Measurements from ENCODE around the gene GLI2. TPM values are rescaled to one million over a fixed set of nuclear protein-coding genes. Genes with fewer than 3 reads are reported as not detected.

Gene GLI2
- total RNA-seq, 1 donor from 2014 or later: 0.62 TPM

DNA sequence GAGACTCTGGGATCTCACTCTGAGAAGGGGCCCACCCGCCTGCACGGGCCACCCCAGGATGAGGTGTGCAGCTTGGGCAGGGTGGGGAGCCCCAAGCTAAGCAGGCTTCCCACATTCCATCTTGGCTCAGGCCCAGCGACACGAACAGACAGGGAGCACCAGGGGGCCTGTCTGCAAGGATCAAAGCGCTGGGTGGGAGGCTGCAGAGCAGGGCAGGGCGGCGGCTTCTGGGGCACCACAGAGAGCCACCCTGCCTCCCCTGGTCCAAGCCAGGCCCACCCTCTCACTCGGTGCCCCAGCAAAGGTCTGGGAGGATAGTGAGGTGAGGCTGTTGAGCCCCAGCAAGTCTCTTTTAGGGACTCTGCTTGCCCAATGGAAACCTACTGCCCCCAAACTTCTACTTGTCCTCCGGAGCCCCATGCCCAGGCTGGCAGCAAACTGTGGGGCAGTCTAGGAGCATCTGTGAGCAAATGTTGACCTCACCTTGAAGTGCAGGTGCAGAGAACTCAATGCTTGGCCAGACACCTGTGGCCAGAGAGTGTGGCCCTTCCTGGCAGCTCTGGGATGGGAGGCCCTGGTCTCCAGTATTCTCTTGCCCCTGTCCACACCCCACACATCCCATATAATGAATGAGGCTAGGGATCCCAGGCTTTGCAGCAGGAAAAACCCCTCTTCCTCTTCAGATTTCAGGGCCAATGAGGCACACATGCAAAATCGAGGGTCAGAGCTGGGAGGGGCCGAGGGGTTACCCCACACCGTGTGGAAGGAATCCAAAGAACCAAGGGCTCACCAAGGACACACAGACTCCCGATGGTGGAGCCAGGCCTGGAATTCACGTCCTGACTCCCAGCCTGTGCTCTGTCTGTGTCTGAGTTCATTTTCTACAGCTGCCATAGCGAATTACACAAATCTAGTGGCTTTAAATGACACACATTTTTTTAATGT is 18.8 kb upstream of the GLI2 start:
- intact Hi-C loops (cut with micrococcal nuclease): no loop called here
- DNase-seq (ENCODE audit: low spot score): no peak
- Mint-ChIP-seq H3K36me3 (ENCODE audit: low read depth) (no peaks in the 10 kb centered on the region), H3K4me3 (no peak overlapping the region), H3K27ac (no peak overlapping the region), H3K9me3 (no peaks in the 10 kb centered on the region), H3K27me3 (ENCODE audit: insufficient read depth) (peaks cover 5% of the 10 kb centered on the region), H3K4me1 (ENCODE audit: low read depth) (peaks cover 4% of the 10 kb centered on the region)

DNA sequence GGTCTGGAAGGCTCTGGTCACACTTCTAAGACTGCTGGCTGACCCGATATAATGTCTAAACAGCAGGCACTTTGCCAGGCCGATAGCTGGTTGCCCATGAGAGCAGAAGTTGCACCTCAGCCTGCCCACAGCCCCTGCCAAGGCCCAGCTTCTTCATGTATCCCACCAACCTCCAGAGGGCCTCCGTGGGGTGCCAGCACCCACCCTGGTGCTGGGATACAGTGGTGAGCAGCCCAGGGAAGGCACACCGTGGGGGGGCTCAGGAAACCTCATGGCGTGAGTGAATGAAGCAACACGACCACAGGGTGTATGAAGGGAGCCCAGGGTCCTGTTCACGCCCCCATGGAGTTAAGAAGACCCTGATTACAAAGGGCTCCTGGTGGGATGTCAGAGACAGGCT is 16.2 kb upstream of the GLI2 start:
- intact Hi-C loops (cut with micrococcal nuclease): no loop called here
- Mint-ChIP-seq H3K36me3 (ENCODE audit: low read depth) (no peaks in the 10 kb centered on the region), H3K4me3 (no peak overlapping the region), H3K27me3 (ENCODE audit: insufficient read depth) (peaks cover 1% of the 10 kb centered on the region), H3K4me1 (ENCODE audit: low read depth) (no peaks in the 10 kb centered on the region), H3K27ac (no peak overlapping the region), H3K9me3 (no peaks in the 10 kb centered on the region)
- no peak for DNase-seq (ENCODE audit: low spot score)

DNA sequence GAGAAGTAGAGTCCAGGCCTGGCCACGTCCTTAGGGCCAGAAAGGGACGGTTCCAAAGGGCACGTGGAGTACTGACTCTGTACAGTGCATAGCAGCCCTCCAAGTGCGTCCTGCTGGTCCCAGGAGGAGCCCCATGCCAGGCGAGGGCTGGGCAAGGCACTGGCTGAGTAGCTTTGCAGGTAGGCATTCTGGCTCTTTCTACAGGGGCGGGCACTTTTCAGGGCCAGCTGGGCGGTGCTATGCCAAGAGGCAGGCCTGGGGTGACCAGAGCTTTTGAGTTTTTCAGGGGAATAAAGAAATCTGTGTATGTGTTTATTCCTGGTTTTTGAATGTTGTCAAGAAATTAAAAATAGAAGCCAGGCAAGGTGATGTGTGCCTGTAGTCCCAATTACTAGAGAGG is 15.4 kb upstream of the GLI2 start:
- Mint-ChIP-seq H3K4me3 (no peak overlapping the region), H3K27me3 (ENCODE audit: insufficient read depth) (peaks cover 2% of the 10 kb centered on the region), H3K36me3 (ENCODE audit: low read depth) (no peaks in the 10 kb centered on the region), H3K4me1 (ENCODE audit: low read depth) (no peaks in the 10 kb centered on the region), H3K27ac (no peak overlapping the region), H3K9me3 (no peaks in the 10 kb centered on the region)
- no peak for DNase-seq (ENCODE audit: low spot score)
- intact Hi-C loops (cut with micrococcal nuclease): no loop called here

DNA sequence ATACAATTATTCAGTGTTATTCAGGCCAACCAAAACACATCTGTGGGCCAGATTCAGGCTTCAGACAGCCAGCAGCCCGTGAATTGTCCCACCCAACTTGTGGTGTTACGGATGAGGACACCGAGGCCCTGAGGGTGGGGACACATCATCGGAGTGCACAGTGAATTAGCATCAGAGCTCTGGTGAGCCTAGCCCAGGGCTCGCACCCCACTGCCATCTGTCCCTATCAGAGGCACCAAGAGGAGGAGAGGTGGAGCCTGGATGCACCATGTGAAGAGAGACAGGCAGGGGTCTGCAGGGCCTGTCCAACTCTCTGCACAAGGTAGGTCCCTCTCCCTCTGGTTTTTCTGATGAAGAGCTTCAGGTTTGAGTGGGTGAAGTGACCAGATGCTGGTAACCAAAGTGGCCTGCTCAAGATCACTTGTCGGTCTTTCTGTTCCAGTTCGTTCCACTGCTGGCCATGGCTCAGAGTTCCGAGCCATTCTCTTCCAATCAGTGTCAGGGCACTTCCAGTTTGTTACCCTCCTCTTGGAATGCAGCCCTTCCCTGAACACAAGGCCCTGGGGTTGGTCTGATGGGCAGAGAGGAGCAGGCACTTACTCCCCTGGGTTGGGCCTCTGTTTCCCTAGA is 14.8 kb upstream of the GLI2 start:
- no peak for DNase-seq (ENCODE audit: low spot score)
- Mint-ChIP-seq H3K4me1 (ENCODE audit: low read depth) (no peaks in the 10 kb centered on the region), H3K4me3 (no peak overlapping the region), H3K27me3 (ENCODE audit: insufficient read depth) (peaks cover 2% of the 10 kb centered on the region), H3K9me3 (no peaks in the 10 kb centered on the region), H3K36me3 (ENCODE audit: low read depth) (no peaks in the 10 kb centered on the region), H3K27ac (no peak overlapping the region)
- intact Hi-C loops (cut with micrococcal nuclease): no loop called here

DNA sequence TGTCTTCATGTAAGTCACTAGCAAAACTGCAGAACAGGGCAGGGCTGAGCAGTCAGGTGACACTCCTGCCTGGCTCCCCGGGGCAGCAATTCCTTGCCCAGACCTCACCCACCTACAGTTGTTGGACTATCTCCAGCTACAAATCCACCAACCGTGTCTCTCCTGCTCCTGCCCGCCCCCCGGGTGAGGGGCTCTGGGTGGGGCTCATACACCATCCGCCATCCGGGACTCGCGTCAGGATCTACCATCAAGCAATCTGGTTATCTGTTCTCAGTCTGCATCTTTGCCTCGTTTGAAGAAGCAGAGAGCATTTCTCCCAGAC is 13.5 kb upstream of the GLI2 start:
- Mint-ChIP-seq H3K27ac (no peak overlapping the region), H3K36me3 (ENCODE audit: low read depth) (no peaks in the 10 kb centered on the region), H3K9me3 (peaks cover 6% of the 10 kb centered on the region), H3K4me1 (ENCODE audit: low read depth) (no peaks in the 10 kb centered on the region), H3K27me3 (ENCODE audit: insufficient read depth) (peaks cover 4% of the 10 kb centered on the region), H3K4me3 (no peak overlapping the region)
- intact Hi-C loops (cut with micrococcal nuclease): no loop called here
- no peak for DNase-seq (ENCODE audit: low spot score)

DNA sequence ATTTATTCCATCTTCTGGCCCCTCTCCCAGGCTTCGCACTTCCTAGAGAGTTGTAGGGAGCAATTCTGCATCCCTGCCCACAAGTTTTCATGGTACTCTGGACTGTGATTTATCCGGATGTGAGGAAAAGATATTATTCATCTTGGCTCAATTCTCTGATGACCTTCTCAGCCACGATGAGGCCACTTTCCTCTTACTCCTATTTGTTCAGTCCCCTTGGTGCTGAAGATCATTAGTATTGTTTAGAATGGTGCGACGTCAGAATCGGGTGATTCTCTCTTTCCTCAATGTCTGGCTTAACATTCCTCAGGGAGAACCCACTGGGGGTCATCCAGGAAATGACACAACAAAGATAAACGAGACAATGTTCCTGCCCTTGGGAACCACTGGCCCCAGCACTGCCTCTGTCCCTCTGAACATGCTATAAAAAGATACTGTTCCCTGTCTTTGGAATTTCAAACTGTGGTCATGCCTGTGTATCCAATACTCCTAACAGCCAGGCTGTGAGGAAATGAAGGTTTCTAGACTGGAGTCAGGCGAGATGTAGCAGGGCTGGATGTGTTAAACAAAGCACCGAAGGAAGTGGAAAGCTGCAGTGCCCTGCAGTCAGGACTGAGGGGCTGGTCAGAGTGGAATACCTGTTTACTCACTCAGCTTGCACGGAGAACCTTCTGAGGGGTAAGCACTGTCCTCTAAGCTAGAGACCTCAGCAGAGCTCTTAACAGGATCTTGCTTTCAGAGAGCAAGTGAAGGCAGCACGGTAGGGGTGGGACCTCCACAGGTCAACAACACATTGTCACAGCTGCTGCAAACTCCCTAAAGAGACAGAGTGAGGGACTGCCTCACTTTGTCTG is 12.9 kb upstream of the GLI2 start:
- peaks cover 4% of the 10 kb centered on the region for H3K27me3 Mint-ChIP-seq (ENCODE audit: insufficient read depth)
- intact Hi-C loops (cut with micrococcal nuclease): no loop called here
- no peak overlapping the region for H3K4me3 Mint-ChIP-seq
- H3K9me3 Mint-ChIP-seq: peaks cover 6% of the 10 kb centered on the region
- DNase-seq (ENCODE audit: low spot score): no peak
- H3K36me3 Mint-ChIP-seq (ENCODE audit: low read depth): no peaks in the 10 kb centered on the region
- H3K4me1 Mint-ChIP-seq (ENCODE audit: low read depth): no peaks in the 10 kb centered on the region
- no peak overlapping the region for H3K27ac Mint-ChIP-seq

DNA sequence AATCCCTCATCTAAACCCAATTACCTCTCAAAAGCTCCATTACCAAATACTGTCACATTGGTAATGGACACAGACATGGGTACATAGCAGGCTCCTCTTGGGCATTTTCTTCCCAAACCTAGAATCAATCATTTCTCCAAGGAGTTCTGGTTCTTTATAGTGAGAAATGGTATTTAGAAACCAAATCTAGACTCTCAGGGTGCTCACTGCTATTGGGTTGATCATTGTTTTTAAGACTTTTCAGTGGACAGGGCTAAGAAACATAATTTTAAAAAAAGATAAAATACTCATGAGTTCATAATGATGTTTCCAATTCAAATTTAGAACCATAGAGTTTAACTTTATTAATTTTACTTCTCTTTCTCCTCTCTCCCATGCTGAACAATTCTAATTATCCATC is 9.4 kb upstream of the GLI2 start:
- H3K27ac Mint-ChIP-seq: no peak overlapping the region
- peaks cover 6% of the 10 kb centered on the region for H3K9me3 Mint-ChIP-seq
- intact Hi-C loops (cut with micrococcal nuclease): no loop called here
- peaks cover 6% of the 10 kb centered on the region for H3K27me3 Mint-ChIP-seq (ENCODE audit: insufficient read depth)
- no peak overlapping the region for H3K4me3 Mint-ChIP-seq
- no peak for DNase-seq (ENCODE audit: low spot score)
- H3K36me3 Mint-ChIP-seq (ENCODE audit: low read depth): no peaks in the 10 kb centered on the region
- H3K4me1 Mint-ChIP-seq (ENCODE audit: low read depth): no peaks in the 10 kb centered on the region

DNA sequence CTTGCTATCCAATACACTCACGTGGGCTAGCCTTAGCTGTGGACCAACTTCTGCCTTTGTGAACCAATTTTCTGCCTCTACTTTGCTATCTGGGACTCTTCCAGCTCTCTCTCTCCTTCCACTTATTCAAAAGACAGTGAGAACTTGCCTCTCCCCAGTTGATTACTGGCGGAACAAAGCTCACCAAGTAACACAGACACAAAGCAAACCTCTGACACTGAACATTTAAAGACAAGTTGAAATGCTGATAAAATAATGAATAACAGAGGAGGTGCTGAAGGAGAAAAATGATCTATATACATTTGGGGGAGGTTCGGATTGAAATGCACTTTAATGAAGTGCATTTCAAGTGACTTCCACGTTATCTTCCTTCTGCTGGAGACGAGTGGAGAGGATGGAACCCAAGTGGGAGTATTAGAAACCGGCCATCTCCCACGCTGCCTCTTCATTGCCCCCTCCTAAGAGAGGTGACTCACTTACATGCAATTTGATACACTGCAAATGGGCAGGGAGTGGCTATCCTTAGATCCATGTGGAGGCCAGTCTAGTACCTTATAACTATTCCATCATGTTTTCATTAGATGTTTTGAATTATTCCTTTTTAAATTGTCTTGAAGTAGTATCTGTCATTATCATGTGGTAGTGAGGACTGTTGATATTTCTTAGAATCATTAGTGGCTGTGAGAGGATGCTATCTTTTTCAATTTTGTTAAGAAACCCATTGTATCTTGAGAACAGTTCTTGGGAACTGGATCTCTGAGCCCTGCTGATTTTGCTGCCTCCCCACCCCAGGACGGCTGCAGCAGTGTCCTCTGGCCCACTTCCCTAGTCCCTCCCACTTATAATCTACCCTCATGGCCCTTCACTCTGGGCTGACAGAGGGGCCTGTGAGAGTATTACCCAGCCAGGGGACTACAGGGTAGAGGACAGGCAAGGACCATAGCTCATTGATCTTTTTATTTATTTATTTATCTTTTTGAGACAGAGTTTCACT is 6.0 kb upstream of the GLI2 start:
- intact Hi-C loops (cut with micrococcal nuclease): no loop called here
- no peak overlapping the region for H3K27ac Mint-ChIP-seq
- H3K27me3 Mint-ChIP-seq (ENCODE audit: insufficient read depth): peaks cover 10% of the 10 kb centered on the region
- no peak for DNase-seq (ENCODE audit: low spot score)
- H3K9me3 Mint-ChIP-seq: peaks cover 6% of the 10 kb centered on the region
- H3K4me3 Mint-ChIP-seq: no peak overlapping the region
- H3K4me1 Mint-ChIP-seq (ENCODE audit: low read depth): peaks cover 16% of the 10 kb centered on the region
- no peaks in the 10 kb centered on the region for H3K36me3 Mint-ChIP-seq (ENCODE audit: low read depth)

DNA sequence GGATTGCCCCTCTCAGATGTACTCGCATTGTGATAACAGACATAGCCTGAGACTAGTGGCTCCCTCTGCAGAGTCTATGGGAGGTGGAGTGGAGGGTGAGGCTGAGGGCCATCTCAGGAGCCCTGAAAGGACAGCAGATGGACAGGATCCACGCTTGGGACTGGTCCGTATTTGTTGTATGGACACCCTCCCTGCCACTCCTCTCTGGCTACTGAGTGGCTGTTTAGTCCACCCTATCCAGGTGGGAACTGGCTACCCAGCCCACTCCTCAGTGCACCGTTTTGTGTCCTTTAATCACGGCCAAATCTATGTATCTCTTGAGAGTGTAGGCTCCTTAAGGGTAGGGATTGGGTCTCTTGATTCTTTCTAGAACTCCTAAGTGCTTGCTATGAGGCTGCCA is 4.5 kb upstream of the GLI2 start:
- Mint-ChIP-seq H3K4me3 (no peak overlapping the region), H3K27me3 (ENCODE audit: insufficient read depth) (peaks cover 12% of the 10 kb centered on the region), H3K9me3 (peaks cover 5% of the 10 kb centered on the region), H3K27ac (no peak overlapping the region), H3K36me3 (ENCODE audit: low read depth) (no peaks in the 10 kb centered on the region), H3K4me1 (ENCODE audit: low read depth) (peaks cover 16% of the 10 kb centered on the region)
- no peak for DNase-seq (ENCODE audit: low spot score)
- intact Hi-C loops (cut with micrococcal nuclease): no loop called here

DNA sequence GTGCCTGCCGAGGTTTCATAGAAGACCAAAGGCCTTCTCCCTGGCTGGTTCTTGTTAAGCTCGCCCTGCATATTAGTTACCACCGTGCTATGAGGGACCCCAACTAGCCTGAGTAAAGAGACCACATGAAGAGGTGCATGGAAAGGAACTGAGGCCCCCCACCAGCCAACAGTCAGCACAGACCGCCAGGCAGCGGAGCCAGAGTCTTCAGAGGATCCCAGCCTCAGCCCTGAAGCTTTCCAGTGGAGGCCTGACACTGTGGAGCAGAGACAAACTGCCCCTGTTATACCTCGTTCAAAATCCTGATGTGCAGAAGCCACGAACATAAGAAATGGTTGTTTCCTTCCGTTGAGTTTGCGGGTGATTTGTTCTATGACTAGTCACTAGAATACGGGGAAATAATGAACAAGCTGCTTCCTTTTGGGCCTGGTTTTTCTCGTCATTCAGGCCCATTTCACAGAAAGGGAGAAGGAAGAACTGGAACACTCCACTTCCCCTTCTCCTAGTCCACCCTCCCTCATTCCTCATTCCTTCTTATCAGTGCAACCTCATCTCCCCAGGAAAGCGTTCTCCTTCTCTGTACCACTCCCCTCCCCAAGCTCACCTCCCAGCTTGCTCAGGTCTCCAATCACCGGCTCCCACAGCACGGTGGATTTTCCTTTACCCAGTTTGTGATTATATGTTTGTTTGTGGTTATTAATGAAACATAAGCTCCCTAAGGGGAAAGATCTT is 3.0 kb upstream of the GLI2 start:
- Mint-ChIP-seq H3K4me3 (no peak overlapping the region), H3K9me3 (no peaks in the 10 kb centered on the region), H3K27me3 (ENCODE audit: insufficient read depth) (peaks cover 22% of the 10 kb centered on the region), H3K27ac (no peak overlapping the region), H3K36me3 (ENCODE audit: low read depth) (no peaks in the 10 kb centered on the region), H3K4me1 (ENCODE audit: low read depth) (peaks cover 16% of the 10 kb centered on the region)
- no peak for DNase-seq (ENCODE audit: low spot score)
- intact Hi-C loops (cut with micrococcal nuclease): no loop called here

DNA sequence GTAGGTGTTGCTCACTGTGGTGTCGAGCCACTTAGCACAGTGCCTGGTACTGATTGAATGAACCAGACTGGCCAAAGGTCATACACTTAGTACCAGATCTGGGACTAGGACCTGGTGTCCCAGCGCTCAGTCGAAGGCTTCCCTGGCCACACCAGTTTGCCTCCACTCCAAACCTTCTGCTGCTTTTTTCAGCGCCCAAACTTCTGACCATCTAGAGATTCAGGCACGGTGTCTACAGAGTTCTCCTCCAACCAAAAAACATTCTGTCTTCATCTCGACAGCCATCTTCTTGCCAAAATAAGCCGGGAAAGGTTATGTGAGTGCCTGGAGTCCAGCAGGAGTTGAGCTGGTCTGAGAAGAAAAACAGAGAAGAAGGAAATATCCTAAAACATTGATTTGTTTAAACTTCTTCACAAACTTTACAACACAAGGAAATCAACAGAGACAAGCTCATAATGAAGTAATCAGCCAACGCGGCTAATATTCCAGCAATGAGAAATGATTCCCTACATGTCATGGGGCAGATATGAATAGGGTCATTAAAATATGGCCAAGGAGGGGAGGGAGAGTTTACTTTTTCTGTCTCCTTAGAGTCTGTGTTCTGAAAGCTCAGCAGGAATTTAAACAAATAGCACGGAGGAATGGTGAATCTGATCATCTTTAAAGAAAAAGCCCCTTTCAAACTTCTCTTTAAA is 2.3 kb upstream of the GLI2 start:
- Mint-ChIP-seq H3K27me3 (ENCODE audit: insufficient read depth) (peaks cover 28% of the 10 kb centered on the region), H3K9me3 (no peaks in the 10 kb centered on the region), H3K27ac (no peak overlapping the region), H3K4me1 (ENCODE audit: low read depth) (peaks cover 16% of the 10 kb centered on the region), H3K4me3 (no peak overlapping the region), H3K36me3 (ENCODE audit: low read depth) (no peaks in the 10 kb centered on the region)
- no peak for DNase-seq (ENCODE audit: low spot score)
- intact Hi-C loops (cut with micrococcal nuclease): no loop called here
